ENCODE data around the gene DESI1. TPM values are rescaled to one million over a fixed set of nuclear protein-coding genes. Genes with fewer than 3 reads are reported as not detected.
"Not testable (repeated sequence)": the region's sequence is repeated elsewhere in the genome, so short reads cannot be mapped to it uniquely, and the experiment has no call there.

DESI1 gene
- total RNA-seq, 8 experiments from 2014 or later, result 25.7 to 60.9 (median 34.1) TPM

- WGBS, 10 experiments, result 60% methylated on average over 1 of the region's 5 CpGs; no CpG with 5 or more reads in 9 of the 10 experiments
- in situ Hi-C loops (cut with MboI; ENCODE audit: low pct_unique_long_range_greater_than_20kb in 2 of 9, low sequenced_read_pairs in 9 of 9, unreplicated experiment in 9 of 9), result no loop called here
- no peak for ATAC-seq (replicated peaks in 6 of 8)
- Histone ChIP-seq H3K27ac (peak overlapping the region; percentile 75 to 83), H3K4me3 (peak overlapping the region; percentile 24 to 44 (median 39)), H3K4me1 (replicated peaks in 1 of 2) (peaks cover 40 to 61% of the 10 kb centered on the region in 2 donors)
Measured at GRCh38 chr22:41561788-41562187, 59.1 kb downstream of the DESI1 start.

GRCh38 chr22:41561335-41561734 is 59.5 kb downstream of the DESI1 start:
- Histone ChIP-seq H3K4me1 (replicated peaks in 1 of 2) (peaks cover 45 to 66% of the 10 kb centered on the region in 2 donors), H3K27ac (peak overlapping the region; percentile 75 to 83), H3K4me3 (peak overlapping the region; percentile 24 to 44 (median 39))
- 40 to 80% (median 59%) methylated on average over 1 to 5 of the region's 10 CpGs; no CpG with 5 or more reads in 7 of the 10 experiments for WGBS, 10 experiments
- ATAC-seq (replicated peaks in 6 of 8), result peak in 2 of 8 experiments; percentile 14 to 15
- in situ Hi-C loops (cut with MboI; ENCODE audit: low pct_unique_long_range_greater_than_20kb in 2 of 9, low sequenced_read_pairs in 9 of 9, unreplicated experiment in 9 of 9), result no loop called here

GRCh38 chr22:41560095-41560471 is 60.8 kb downstream of the DESI1 start:
- in situ Hi-C loops (cut with MboI; ENCODE audit: low pct_unique_long_range_greater_than_20kb in 2 of 9, low sequenced_read_pairs in 9 of 9, unreplicated experiment in 9 of 9), result no loop called here
- Histone ChIP-seq H3K4me1 (replicated peaks in 1 of 2) (peaks cover 54 to 71% of the 10 kb centered on the region in 2 donors), H3K27ac (peak overlapping the region; percentile 75 to 83), H3K4me3 (peak overlapping the region; percentile 24 to 44 (median 39))
- 50 to 84% (median 67%) methylated on average over 1 to 5 of the region's 6 CpGs; no CpG with 5 or more reads in 5 of the 10 experiments for WGBS, 10 experiments
- ATAC-seq (replicated peaks in 6 of 8), result peak in 4 of 8 experiments; percentile 0 to 1 (median 0)

GRCh38 chr22:41558241-41558630 is 62.6 kb downstream of the DESI1 start:
- peak overlapping the region in 1 of 2 donors; percentile 78 for H3K27ac ChIP-seq
- in situ Hi-C loops (cut with MboI; ENCODE audit: low pct_unique_long_range_greater_than_20kb in 2 of 9, low sequenced_read_pairs in 9 of 9, unreplicated experiment in 9 of 9); H3K4me3 ChIP-seq; ATAC-seq (replicated peaks in 6 of 8): not testable (repeated sequence)
- H3K4me1 ChIP-seq (replicated peaks in 1 of 2), result peaks cover 53 to 71% of the 10 kb centered on the region in 2 donors
- 80 to 100% (median 87%) methylated on average over 1 to 9 of the region's 13 CpGs; no CpG with 5 or more reads in 2 of the 10 experiments for WGBS, 10 experiments

- Histone ChIP-seq H3K4me3 (no peak overlapping the region), H3K27ac (peak overlapping the region; percentile 78 to 92), H3K4me1 (replicated peaks in 1 of 2) (peaks cover 47 to 65% of the 10 kb centered on the region in 2 donors)
- in situ Hi-C loops (cut with MboI; ENCODE audit: low pct_unique_long_range_greater_than_20kb in 2 of 9, low sequenced_read_pairs in 9 of 9, unreplicated experiment in 9 of 9), result no loop called here
- ATAC-seq (replicated peaks in 6 of 8), result peak; percentile 55 to 95 (median 66)
- 39 to 100% (median 64%) methylated on average over 1 to 7 of the region's 19 CpGs; no CpG with 5 or more reads in 4 of the 10 experiments for WGBS, 10 experiments
Measured at GRCh38 chr22:41557401-41558240, 63.2 kb downstream of the DESI1 start.

- 75 to 100% (median 86%) methylated on average over 1 to 10 of the region's 10 CpGs; no CpG with 5 or more reads in 2 of the 10 experiments for WGBS, 10 experiments
- Histone ChIP-seq H3K4me1 (replicated peaks in 1 of 2) (peaks cover 38 to 55% of the 10 kb centered on the region in 2 donors), H3K27ac (peak overlapping the region; percentile 78 to 92), H3K4me3 (no peak overlapping the region)
- in situ Hi-C loops (cut with MboI; ENCODE audit: low pct_unique_long_range_greater_than_20kb in 2 of 9, low sequenced_read_pairs in 9 of 9, unreplicated experiment in 9 of 9), result no loop called here
- no peak for ATAC-seq (replicated peaks in 6 of 8)
Measured at GRCh38 chr22:41556561-41556960, 64.3 kb downstream of the DESI1 start.

- ATAC-seq (replicated peaks in 6 of 8), result peak in 3 of 8 experiments; percentile 24 to 46 (median 30)
- Histone ChIP-seq H3K4me1 (replicated peaks in 1 of 2) (peaks cover 36 to 43% of the 10 kb centered on the region in 2 donors), H3K27ac (no peak overlapping the region), H3K4me3 (no peak overlapping the region)
- WGBS, 10 experiments, result 60 to 94% methylated on average over 2 of the region's 7 CpGs; no CpG with 5 or more reads in 8 of the 10 experiments
- in situ Hi-C loops (cut with MboI; ENCODE audit: low pct_unique_long_range_greater_than_20kb in 2 of 9, low sequenced_read_pairs in 9 of 9, unreplicated experiment in 9 of 9), result no loop called here
Measured at GRCh38 chr22:41555325-41555982, 65.4 kb downstream of the DESI1 start.

GRCh38 chr22:41551877-41552582 is 68.8 kb downstream of the DESI1 start:
- in situ Hi-C loops (cut with MboI; ENCODE audit: low pct_unique_long_range_greater_than_20kb in 2 of 9, low sequenced_read_pairs in 9 of 9, unreplicated experiment in 9 of 9), result no loop called here
- whole genome bisulfite sequencing, 10 experiments, result 27 to 90% (median 73%) methylated on average over 2 to 9 of the region's 11 CpGs; no CpG with 5 or more reads in 2 of the 10 experiments
- Histone ChIP-seq H3K27ac (no peak overlapping the region), H3K4me1 (replicated peaks in 1 of 2) (peaks cover 16 to 27% of the 10 kb centered on the region in 2 donors), H3K4me3 (no peak overlapping the region)
- ATAC-seq (replicated peaks in 6 of 8), result no peak

- in situ Hi-C loops (cut with MboI; ENCODE audit: low pct_unique_long_range_greater_than_20kb in 2 of 9, low sequenced_read_pairs in 9 of 9, unreplicated experiment in 9 of 9), result no loop called here
- Histone ChIP-seq H3K4me3 (no peak overlapping the region), H3K4me1 (replicated peaks in 1 of 2) (peaks cover 6 to 17% of the 10 kb centered on the region in 2 donors), H3K27ac (no peak overlapping the region)
- ATAC-seq (replicated peaks in 6 of 8), result no peak
- WGBS, 10 experiments, result 48 to 89% (median 80%) methylated on average over 2 to 11 of the region's 12 CpGs; no CpG with 5 or more reads in 3 of the 10 experiments
Measured at GRCh38 chr22:41550952-41551491, 69.8 kb downstream of the DESI1 start.

- WGBS, 10 experiments, result 78 to 100% (median 87%) methylated on average over 1 to 5 of the region's 5 CpGs; no CpG with 5 or more reads in 3 of the 10 experiments
- peaks cover 6 to 17% of the 10 kb centered on the region in 2 donors for H3K4me1 ChIP-seq (replicated peaks in 1 of 2)
- in situ Hi-C loops (cut with MboI; ENCODE audit: low pct_unique_long_range_greater_than_20kb in 2 of 9, low sequenced_read_pairs in 9 of 9, unreplicated experiment in 9 of 9), result no loop called here
- H3K27ac ChIP-seq, result no peak overlapping the region
- no peak for ATAC-seq (replicated peaks in 6 of 8)
- no peak overlapping the region for H3K4me3 ChIP-seq
Measured at GRCh38 chr22:41548830-41549211, 72.0 kb downstream of the DESI1 start.
